Astrocyte of the spinal cord (primary cell): Measurements from ENCODE around the gene COL26A1.

Source experiments
- DNase-seq: peaks from one replicate; pipeline ENCODE4 v3.0.0; 2011; ENCODE audit warnings: low read depth, low spot score
- H3K4me3 ChIP-seq: 2 replicates; pipeline ENCODE4 v1.5.1; 2011; ENCODE audit warnings: low read depth, mild to moderate bottlenecking, low read length, moderate library complexity
- CTCF ChIP-seq: IDR thresholded peaks from 2 replicates; pipeline ENCODE4 v1.5.1; 2012; ENCODE audit warnings: low read depth, mild to moderate bottlenecking, low read length, inconsistent platforms
- in situ Hi-C: cut with HindIII; loops from 2 replicates; pipeline ENCODE4 v1.10.0; 2017; ENCODE audit warnings: low sequenced_read_pairs

COL26A1 gene

GRCh38 chr7:101410743-101411507 is 48.2 kb downstream of the COL26A1 start:
- peak; percentile 88 for TF ChIP-seq CTCF
- H3K4me3 ChIP-seq = no peak overlapping the region
- no peak for DNase-seq
- in situ Hi-C loops = no loop called here

- TF ChIP-seq CTCF = no peak
- no peak overlapping the region for H3K4me3 ChIP-seq
- DNase-seq = no peak
- in situ Hi-C loops = no loop called here
Measured at GRCh38 chr7:101411508-101411874, 48.8 kb downstream of the COL26A1 start.

GRCh38 chr7:101412976-101413375 is 50.3 kb downstream of the COL26A1 start:
- no peak overlapping the region for H3K4me3 ChIP-seq
- TF ChIP-seq CTCF = no peak
- in situ Hi-C loops = no loop called here
- no peak for DNase-seq

GRCh38 chr7:101418694-101419093 is 56.0 kb downstream of the COL26A1 start:
- no peak for DNase-seq
- H3K4me3 ChIP-seq = no peak overlapping the region
- TF ChIP-seq CTCF = no peak
- in situ Hi-C loops = no loop called here

- in situ Hi-C loops = no loop called here
- H3K4me3 ChIP-seq = no peak overlapping the region
- no peak for TF ChIP-seq CTCF
- DNase-seq = no peak
Measured at GRCh38 chr7:101419831-101420230, 57.2 kb downstream of the COL26A1 start.

GRCh38 chr7:101420436-101420835 is 57.8 kb downstream of the COL26A1 start:
- no peak for TF ChIP-seq CTCF
- H3K4me3 ChIP-seq = no peak overlapping the region
- in situ Hi-C loops = no loop called here
- DNase-seq = no peak
